SKM-1 (cell line): Measurements from ENCODE around the gene INSYN1.

Source experiments
- DNase-seq: peaks from one replicate; lab custom pipeline; 2025; ENCODE audit not compliant: unreplicated experiment; lab: John Stamatoyannopoulos, UW

The INSYN1 gene

DNA sequence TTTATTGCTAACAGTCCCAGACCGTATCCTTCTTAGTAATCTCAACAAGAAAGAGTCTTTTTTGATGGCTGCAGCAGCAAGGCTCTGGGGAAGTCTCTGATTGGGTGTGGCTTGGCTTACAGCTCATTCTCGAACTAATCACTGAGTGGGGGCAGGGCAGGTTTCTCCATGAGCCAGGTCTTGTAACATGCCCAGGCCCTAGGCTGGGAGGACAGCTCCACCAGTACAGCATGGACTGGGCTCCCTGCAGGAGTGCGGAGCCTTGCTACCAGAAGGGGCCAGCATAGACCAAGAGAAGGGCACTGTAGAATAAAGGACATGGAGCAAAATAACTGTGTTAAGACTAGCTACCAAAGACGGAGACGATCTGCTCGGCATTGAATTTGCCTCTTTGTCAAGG lies 61.8 kb downstream of the INSYN1 start:
- DNase-seq = no peak

DNA sequence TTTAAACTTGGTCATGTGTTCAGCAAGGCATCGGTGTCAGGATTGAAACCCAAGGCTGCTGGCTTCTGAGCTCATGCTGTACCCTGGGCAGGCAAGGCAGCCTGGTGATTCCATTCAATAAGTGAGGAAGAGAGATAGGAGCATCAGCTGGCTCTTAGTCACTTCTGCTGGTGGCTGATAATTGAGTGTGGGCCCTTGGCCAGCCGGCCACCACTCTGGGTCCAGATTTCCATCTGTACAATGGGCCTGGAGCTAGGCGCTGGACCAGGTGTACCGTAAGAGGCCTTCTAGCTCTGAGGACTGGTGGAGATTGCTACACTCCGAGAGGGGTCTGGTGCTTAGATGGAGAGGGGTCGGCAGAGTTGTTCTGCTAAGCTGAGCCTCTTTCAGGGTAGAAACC lies 64.7 kb downstream of the INSYN1 start:
- no peak for DNase-seq

DNA sequence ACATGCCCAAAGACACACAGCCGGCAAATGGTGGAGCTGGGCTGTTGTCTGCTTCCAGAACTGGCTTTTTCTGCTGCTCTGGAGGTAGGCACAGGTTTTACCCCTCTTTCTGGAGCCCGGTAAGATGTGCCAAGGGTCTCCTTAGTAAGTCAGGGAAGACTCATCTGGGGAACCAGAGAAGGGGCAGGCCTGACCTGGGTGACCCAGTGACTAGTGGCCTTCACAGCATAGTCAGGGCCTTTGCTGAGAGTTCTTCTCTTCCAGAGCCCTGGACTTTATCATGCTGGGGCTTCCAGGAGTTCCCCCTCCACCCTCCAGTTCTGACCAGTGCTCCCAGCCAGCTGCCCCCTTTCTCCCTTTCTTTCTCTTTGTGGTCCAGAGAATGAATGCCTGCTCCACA lies 65.8 kb downstream of the INSYN1 start:
- DNase-seq = no peak

GRCh38 chr15:73686781-73687256 lies 66.3 kb downstream of the INSYN1 start:
- no peak for DNase-seq

DNA sequence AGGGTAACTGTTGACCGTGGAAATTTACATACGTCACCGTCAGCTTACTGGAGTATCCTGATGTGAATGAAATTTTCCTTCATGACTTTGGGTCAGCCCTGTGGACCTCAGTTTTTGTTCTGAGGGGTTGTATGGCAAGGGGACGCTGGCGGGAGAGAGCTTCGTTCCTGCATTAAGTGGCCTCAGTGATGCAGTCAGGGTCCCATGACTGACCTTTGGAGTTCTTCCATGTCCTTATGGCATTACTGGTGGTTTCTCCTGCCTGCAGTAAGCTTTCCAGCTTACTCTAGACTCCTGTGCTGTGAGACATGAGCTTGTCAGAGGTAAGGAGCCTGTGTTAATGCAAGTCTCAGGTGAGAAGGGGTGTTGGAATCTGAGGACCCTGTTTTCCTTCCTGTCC lies 67.2 kb downstream of the INSYN1 start:
- no peak for DNase-seq
